PC-9 (cell line): Measurements from ENCODE around the gene EPB41L4B.

Source experiments
- EZH2 ChIP-seq: fragments of 200-600 bp; sonication (generic); IDR thresholded peaks from 2 replicates; pipeline ENCODE4 v1.8.0; 2017; ENCODE audit warnings: antibody characterized with exemption, low read depth
- TF ChIP-seq, protein P1 (sequence below): fragments of 200-600 bp; sonication (generic); conservative IDR thresholded peaks from 2 replicates; pipeline ENCODE4 v1.6.1; 2017; ENCODE audit warnings: mixed run types, antibody characterized with exemption, mild to moderate bottlenecking, moderate library complexity

GRCh38 chr9:109143881-109144562, 176.8 kb downstream of the EPB41L4B start:
- TF ChIP-seq, protein P1, sequence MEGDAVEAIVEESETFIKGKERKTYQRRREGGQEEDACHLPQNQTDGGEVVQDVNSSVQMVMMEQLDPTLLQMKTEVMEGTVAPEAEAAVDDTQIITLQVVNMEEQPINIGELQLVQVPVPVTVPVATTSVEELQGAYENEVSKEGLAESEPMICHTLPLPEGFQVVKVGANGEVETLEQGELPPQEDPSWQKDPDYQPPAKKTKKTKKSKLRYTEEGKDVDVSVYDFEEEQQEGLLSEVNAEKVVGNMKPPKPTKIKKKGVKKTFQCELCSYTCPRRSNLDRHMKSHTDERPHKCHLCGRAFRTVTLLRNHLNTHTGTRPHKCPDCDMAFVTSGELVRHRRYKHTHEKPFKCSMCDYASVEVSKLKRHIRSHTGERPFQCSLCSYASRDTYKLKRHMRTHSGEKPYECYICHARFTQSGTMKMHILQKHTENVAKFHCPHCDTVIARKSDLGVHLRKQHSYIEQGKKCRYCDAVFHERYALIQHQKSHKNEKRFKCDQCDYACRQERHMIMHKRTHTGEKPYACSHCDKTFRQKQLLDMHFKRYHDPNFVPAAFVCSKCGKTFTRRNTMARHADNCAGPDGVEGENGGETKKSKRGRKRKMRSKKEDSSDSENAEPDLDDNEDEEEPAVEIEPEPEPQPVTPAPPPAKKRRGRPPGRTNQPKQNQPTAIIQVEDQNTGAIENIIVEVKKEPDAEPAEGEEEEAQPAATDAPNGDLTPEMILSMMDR, result peak; percentile 57
- no peak for TF ChIP-seq EZH2
